Kidney tubule cell (primary cell): Measurements from ENCODE around the gene PPWD1.
"Not testable (repeated sequence)": the region's sequence is repeated elsewhere in the genome, so short reads cannot be mapped to it uniquely, and the experiment has no call there.

Experiments used
- DNase-seq: peaks from one replicate; pipeline ENCODE4 v3.0.0-alpha.2; 2018; ENCODE audit warnings: low spot score

The PPWD1 gene

GRCh38 chr5:65562731-65563701 is at the start of gene PPWD1, which contains the start of gene CENPK:
Gene PPWD1 (plus strand): TSS chr5:65563296. CDS start chr5:65563311, 15 bp downstream.
Gene CENPK (minus strand): TSS chr5:65563168. CDS start chr5:65554907, 8,261 bp downstream.
- peak; percentile 97 for DNase-seq

DNA sequence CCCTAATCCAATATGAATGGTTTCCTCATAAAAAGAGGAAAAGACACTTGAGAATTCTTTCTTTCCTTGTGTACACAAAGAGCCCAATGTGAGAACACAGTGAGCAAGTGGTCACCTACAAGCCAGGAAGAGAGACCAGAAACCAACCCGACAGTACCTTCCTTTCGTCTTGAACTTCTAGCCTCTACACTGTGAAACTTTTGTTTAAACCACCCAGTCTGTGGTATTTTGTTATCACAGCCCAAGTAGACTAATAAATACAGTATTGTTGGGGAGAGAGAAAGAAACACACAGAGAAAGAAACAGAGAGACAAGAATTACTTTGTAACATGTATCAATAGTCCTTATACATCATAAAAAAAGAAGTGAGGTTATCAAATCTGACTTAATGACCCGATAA is 37.4 kb upstream of the PPWD1 start:
- no peak for DNase-seq

GRCh38 chr5:65530904-65531303 is 32.2 kb upstream of the PPWD1 start:
- no peak for DNase-seq

- DNase-seq: no peak
These were observed 27.5 kb upstream of the PPWD1 start for GRCh38 chr5:65535529-65535987.

DNA sequence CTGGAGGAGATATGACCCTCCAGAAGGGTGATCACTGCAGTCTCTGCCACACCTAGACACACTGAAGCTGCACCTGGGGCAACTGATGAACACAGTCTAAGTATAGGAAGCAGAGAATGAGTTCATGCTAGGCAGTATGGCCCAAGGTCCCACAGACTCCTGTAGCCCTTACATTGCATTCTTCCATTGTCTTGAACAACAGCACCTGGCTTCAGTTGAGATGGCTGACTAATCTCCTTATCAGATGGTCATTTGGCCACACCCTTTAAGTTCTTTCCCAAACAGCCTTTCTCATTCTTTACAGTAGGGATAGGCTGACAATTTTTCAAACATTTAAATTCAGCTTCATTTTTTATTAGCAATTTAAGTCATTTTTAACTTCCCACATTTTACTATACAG is 23.3 kb upstream of the PPWD1 start:
- peak; percentile 1 for DNase-seq

GRCh38 chr5:65544473-65544872 is 18.6 kb upstream of the PPWD1 start:
- DNase-seq: no peak

DNA sequence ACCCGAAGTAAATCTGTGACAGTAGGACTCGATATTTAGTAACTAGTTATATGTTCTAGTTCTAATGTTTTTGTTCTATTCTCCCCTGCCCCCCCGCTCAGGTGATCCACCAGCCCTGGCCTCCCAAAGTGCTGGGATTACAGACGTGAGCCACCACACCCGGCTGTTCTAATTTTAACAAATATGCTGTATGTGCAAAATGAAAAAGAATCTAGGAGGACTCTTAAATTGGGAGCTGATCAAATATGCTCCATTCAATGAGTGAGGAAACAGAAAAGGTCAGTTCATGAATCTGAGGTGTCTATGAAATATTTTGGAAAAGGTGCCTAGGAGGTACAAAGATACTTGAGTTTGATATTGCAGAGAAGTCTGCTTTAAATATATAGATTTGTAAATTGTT is 17.0 kb upstream of the PPWD1 start:
- no peak for DNase-seq

DNA sequence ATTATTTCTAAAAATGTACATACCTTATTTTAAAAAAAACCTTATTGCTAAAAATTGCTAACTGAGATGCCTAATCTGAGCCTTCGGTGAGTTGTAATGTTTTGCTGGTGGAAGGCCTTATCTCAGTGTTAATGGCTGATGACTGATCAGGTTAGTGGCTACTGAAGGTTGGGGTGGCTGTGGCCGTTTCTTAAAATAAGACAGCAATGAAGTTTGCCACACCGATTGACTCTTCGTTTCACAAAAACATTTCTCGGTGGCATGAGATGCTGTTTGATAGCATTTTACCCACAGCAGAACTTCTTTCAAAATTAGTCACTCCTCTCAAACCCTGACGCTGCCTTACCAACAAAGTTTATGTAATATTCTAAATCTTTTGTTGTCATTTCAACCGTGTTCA is 14.8 kb upstream of the PPWD1 start:
- DNase-seq: no peak

GRCh38 chr5:65553941-65554340 is 9.2 kb upstream of the PPWD1 start:
- DNase-seq: no peak

DNA sequence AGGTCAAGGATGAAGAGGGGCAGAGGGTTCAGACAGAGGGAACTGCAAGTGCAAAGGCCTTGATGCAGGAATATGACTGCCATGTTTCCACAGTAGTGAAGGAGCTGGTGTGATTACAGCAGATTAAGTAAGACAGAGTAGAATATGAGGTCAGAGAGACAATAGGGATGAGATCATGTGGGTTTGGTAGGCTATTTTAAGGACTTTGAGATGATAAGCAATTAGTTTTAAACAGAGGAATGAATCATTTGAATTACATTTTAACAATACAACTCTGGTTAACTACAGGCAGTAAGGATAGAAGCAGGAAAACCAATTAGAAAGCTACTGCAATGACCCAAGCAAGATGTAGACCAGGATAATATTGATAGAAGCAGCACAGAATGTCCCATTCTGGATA is 7.8 kb upstream of the PPWD1 start:
- DNase-seq: peak; percentile 19

DNA sequence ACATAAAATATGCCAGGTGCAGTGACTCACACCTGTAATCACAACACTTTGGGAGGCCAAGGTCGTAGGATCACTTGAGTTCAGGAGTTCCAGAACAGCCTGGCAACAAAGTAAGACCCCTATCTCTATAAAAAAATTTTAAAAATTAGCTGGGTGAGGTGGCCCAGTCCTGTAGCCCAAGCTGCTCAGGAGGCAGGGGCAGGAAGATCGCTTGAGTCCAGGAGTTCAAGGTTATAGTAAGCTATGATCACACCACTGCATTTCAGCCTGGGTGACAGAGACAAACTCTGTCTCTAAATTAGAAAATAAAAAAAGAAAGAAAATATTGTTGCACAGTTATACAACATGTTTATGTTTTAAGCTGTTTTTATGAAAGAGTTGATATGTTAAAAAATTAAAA is 6.9 kb upstream of the PPWD1 start:
- no peak for DNase-seq

DNA sequence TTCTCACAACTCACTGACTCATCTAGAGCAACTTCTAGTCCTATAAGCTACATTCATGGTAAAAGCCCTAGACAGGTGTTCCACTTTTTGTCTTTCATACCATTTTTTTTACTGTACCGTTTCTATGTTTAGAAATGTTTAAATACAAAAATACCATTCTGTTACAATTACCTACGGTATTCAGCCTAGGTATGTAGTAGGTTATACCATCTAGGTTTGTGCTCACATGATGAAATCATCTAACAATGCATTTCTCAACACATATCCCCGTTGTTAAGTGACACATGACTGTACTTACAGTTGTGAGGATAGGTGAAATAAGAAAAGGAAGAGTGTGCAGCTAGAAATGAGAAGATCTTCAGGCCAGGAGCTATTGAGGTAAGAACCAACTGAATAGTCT is 6.4 kb upstream of the PPWD1 start:
- no peak for DNase-seq

DNA sequence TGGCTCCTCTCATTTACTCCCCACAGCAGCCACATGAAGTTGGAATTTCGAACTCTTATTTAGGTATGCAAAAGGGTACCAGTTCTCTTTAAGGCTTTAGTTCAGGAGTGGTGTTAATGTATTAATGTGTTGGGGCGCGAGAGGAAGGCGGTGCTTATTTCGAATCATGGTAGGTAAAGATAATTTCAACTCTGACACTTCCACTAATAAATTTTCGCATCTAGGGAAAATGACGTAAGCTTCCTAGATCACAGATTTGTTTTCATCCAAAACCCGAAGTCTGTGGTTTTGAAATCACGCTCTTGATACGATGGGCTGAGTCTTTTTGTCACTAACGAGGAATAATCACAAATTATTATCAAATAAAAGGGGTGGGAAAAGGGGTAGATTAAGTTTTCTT is 681 bp downstream of the PPWD1 start:
- no peak for DNase-seq

DNA sequence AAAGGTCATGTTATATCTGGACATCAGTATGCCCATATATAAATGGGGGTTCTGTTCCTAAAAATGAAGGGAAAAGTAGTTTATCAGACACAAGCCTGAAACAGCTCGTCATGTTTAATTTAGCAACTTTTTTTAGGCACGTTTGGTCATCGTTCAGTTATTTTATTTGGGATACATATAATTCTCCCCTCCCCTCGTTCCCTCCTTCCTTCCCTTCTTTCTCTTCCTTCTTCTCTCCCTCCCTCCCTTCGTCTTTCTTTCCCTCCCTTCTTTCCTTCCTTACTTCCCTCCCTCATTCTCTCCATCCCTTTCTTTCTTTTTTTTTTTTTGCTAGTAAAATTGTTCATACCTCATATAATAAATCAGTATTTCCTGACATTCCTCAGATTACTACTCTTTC is 3.4 kb downstream of the PPWD1 start:
- DNase-seq: no peak

- no peak for DNase-seq
These were observed 7.6 kb downstream of the PPWD1 start for GRCh38 chr5:65570598-65571226.

DNA sequence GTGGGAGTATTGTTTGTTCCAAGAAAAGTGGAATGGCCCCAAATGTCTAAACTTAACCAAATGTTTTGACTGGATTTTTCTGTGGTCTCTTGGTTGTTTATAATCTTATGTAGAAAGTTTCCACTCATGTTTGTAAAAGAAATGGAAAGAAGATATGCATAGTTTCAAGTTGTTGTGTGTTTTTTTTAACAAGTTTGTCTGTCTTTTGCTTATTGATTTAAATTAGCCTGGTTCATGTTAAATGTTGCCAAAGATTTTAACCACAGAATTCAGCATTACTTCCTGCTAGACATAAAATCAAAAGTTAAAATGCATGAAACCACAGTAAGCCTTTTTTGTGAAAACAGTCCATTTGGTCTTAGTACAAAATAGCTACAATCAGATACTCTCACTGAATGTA is 14.0 kb downstream of the PPWD1 start:
- no peak for DNase-seq

DNA sequence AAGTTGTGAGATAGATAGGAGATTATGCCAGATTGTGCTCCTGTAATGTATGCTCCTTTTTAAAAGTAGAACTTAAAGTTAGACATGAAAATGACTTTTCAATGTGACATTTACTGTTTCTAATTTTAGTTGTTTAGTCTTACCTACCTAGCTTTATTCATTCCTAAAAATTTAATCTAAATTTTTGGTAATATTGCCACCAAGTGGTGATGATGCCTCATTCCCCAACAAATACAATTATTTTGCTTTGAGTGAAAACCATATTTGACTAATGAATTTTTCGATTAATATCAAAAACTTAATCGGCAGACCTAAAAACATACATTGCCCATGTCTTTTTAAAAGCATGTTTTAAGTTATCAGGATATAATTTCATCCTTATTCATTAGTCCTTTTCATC is 25.6 kb downstream of the PPWD1 start:
- DNase-seq: no peak

DNA sequence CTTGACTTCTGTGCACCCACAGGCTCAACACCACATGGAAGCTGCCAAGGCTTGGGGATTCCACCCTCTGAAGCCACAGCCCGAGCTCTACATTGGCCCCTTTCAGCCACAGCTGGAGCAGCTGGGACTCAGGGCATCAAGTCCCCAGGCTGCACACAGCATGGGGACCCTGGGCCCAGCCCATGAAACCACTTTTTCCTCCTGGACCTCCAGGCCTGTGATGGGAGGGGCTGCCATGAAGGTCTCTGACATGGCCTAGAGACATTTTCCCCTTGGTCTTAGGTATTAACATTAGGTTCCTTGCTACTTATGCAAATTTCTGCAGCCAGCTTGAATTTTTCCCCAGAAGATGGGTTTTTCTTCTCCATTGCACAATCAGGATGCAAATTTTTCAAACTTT is 38.7 kb downstream of the PPWD1 start:
- DNase-seq: not testable (repeated sequence)

- DNase-seq: peak; percentile 98
These were observed 48.4 kb downstream of the PPWD1 start for GRCh38 chr5:65611524-65611923.

- peak; percentile 58 for DNase-seq
These were observed 49.3 kb downstream of the PPWD1 start for GRCh38 chr5:65612298-65612907.

- DNase-seq: no peak
These were observed 56.9 kb downstream of the PPWD1 start for GRCh38 chr5:65620021-65620420.

GRCh38 chr5:65621961-65622360 is 58.9 kb downstream of the PPWD1 start:
- DNase-seq: not testable (repeated sequence)

- no peak for DNase-seq
These were observed 60.4 kb downstream of the PPWD1 start for GRCh38 chr5:65623482-65623881.
